Astrocyte (in vitro differentiated cells and primary cell): ENCODE results near the gene OVCA2. TPM values are rescaled to one million over a fixed set of nuclear protein-coding genes. Genes with fewer than 3 reads are reported as not detected.

Source experiments
- DNase-seq: peaks from one replicate; pipeline ENCODE4 v3.0.0-alpha.2; 2010; ENCODE audit warnings: low read depth
- FAIRE-seq: peaks from 2 replicates; lab custom pipeline; 2011; peaks lifted over from hg19 to GRCh38; lab: Jason Lieb, UNC
- H2AFZ ChIP-seq: 2 replicates; pipeline ENCODE4 v1.6.0; 2012; ENCODE audit warnings: low read depth, low read length, inconsistent platforms
- H3K27ac ChIP-seq: 2 replicates; pipeline ENCODE4 v1.5.1; 2011; ENCODE audit warnings: low read depth, low read length, inconsistent platforms
- H3K27me3 ChIP-seq: 2 replicates; pipeline ENCODE4 v1.6.0; 2011; ENCODE audit warnings: low read length, inconsistent platforms; ENCODE audit not compliant: insufficient read depth
- H3K36me3 ChIP-seq: 2 replicates; pipeline ENCODE4 v1.5.1; 2011; ENCODE audit warnings: low read length, inconsistent platforms; ENCODE audit not compliant: insufficient read depth
- H3K4me1 ChIP-seq: 2 replicates; pipeline ENCODE4 v1.5.1; 2011; ENCODE audit warnings: low read length, inconsistent platforms; ENCODE audit not compliant: insufficient read depth
- H3K4me2 ChIP-seq: 2 replicates; pipeline ENCODE4 v1.6.0; 2012; ENCODE audit warnings: low read length, inconsistent platforms
- H3K4me3 ChIP-seq: 2 replicates; pipeline ENCODE4 v1.5.1; 2011; ENCODE audit warnings: low read depth, mild to moderate bottlenecking, low read length, inconsistent platforms; ENCODE audit not compliant: insufficient read depth
- H3K79me2 ChIP-seq: 2 replicates; pipeline ENCODE4 v1.6.0; 2012; ENCODE audit warnings: mild to moderate bottlenecking, low read length, inconsistent platforms; ENCODE audit not compliant: insufficient read depth
- H3K9ac ChIP-seq: 2 replicates; pipeline ENCODE4 v1.6.0; 2012; ENCODE audit warnings: mild to moderate bottlenecking, low read length, inconsistent platforms
- H3K9me3 ChIP-seq: 2 replicates; pipeline ENCODE4 v1.5.1; 2012; ENCODE audit warnings: low read depth, mild to moderate bottlenecking, low read length, inconsistent platforms; ENCODE audit not compliant: insufficient read depth
- H4K20me1 ChIP-seq: 2 replicates; pipeline ENCODE4 v1.6.0; 2012; ENCODE audit warnings: low read length, inconsistent platforms; ENCODE audit not compliant: insufficient read depth
- H3K27ac Mint-ChIP-seq: one replicate; pipeline ENCODE4 v1.8.0; 2021; ENCODE audit warnings: mild to moderate bottlenecking, mixed read lengths; ENCODE audit not compliant: unreplicated experiment
- H3K27me3 Mint-ChIP-seq: one replicate; pipeline ENCODE4 v1.8.0; 2021; ENCODE audit warnings: low read depth, mixed read lengths; ENCODE audit not compliant: unreplicated experiment
- H3K36me3 Mint-ChIP-seq: one replicate; pipeline ENCODE4 v1.8.0; 2021; ENCODE audit warnings: low read depth, mixed read lengths; ENCODE audit not compliant: unreplicated experiment
- H3K4me1 Mint-ChIP-seq: one replicate; pipeline ENCODE4 v1.8.0; 2021; ENCODE audit warnings: low read depth, mixed read lengths; ENCODE audit not compliant: unreplicated experiment
- H3K4me3 Mint-ChIP-seq: one replicate; pipeline ENCODE4 v1.8.0; 2021; ENCODE audit warnings: mild to moderate bottlenecking, moderate library complexity, mixed read lengths; ENCODE audit not compliant: unreplicated experiment
- H3K9me3 Mint-ChIP-seq: one replicate; pipeline ENCODE4 v1.8.0; 2021; ENCODE audit warnings: mild to moderate bottlenecking, mixed read lengths; ENCODE audit not compliant: unreplicated experiment
- EZH2 ChIP-seq: IDR thresholded peaks from 2 replicates; pipeline ENCODE4 v1.6.1; 2012; ENCODE audit warnings: mild to moderate bottlenecking, low read length, inconsistent platforms; ENCODE audit not compliant: insufficient read depth
- total RNA-seq: library from RNA; stranded (reverse); gene quantifications from 2 replicates; pipeline ENCODE4 v1.2.1, GENCODE V29; 2021
- TF ChIP-seq, protein P1 (sequence below): IDR thresholded peaks from 2 replicates; pipeline ENCODE4 v1.5.1; 2011; ENCODE audit warnings: low read depth, mild to moderate bottlenecking, inconsistent platforms, low read length, moderate library complexity; ENCODE audit not compliant: insufficient read depth

The OVCA2 gene
- total RNA-seq, 1 donor from 2014 or later: 36.8 TPM

DNA sequence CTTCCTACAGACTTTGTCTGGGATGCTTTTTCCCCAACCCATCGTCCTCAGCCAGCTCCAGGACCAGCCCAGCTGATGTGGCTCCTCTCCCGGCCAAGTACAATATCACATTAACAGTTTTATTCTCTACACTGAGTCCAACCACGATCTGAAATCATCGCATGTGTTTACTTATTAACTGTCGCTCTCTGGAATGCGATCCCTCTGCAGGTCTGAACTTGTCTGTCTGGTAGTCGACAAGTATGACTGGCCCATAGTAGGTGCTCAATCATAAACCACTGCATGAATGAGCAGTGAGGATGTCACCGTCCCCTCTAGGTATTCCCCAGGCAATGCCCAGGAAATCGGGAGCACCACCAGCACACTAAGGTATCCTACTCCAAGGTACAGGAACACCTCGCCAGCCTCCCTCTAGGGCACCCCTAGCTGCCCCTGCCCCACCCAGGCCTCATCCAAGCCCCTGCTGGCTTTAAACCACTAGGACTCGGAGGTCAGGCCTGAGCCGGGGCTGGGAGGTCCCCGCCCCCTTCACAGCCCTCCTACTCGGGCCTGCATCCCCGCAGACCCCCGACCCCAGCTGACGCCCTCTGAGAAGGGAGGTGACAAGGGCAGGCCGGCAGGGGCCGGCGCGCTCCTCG lies 44.4 kb upstream of the OVCA2 start:
- Histone ChIP-seq H3K4me3 (no peak overlapping the region), H3K79me2 (no peaks in the 10 kb centered on the region), H3K9me3 (no peaks in the 10 kb centered on the region), H3K36me3 (no peaks in the 10 kb centered on the region), H3K9ac (no peak overlapping the region), H2AFZ (peak overlapping the region; percentile 37), H3K27ac (no peak overlapping the region), H3K4me1 (peaks cover 9% of the 10 kb centered on the region), H3K4me2 (no peak overlapping the region), H4K20me1 (no peaks in the 10 kb centered on the region), H3K27me3 (no peaks in the 10 kb centered on the region)
- Mint-ChIP-seq H3K9me3 (peaks cover 5% of the 10 kb centered on the region), H3K4me1 (peaks cover 15% of the 10 kb centered on the region), H3K27me3 (peaks cover 19% of the 10 kb centered on the region), H3K27ac (peak overlapping the region; percentile 82), H3K36me3 (no peaks in the 10 kb centered on the region), H3K4me3 (peak overlapping the region; percentile 41)
- TF ChIP-seq, protein P1, sequence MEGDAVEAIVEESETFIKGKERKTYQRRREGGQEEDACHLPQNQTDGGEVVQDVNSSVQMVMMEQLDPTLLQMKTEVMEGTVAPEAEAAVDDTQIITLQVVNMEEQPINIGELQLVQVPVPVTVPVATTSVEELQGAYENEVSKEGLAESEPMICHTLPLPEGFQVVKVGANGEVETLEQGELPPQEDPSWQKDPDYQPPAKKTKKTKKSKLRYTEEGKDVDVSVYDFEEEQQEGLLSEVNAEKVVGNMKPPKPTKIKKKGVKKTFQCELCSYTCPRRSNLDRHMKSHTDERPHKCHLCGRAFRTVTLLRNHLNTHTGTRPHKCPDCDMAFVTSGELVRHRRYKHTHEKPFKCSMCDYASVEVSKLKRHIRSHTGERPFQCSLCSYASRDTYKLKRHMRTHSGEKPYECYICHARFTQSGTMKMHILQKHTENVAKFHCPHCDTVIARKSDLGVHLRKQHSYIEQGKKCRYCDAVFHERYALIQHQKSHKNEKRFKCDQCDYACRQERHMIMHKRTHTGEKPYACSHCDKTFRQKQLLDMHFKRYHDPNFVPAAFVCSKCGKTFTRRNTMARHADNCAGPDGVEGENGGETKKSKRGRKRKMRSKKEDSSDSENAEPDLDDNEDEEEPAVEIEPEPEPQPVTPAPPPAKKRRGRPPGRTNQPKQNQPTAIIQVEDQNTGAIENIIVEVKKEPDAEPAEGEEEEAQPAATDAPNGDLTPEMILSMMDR: no peak
- no peak for TF ChIP-seq EZH2
- FAIRE-seq (no peak), DNase-seq (no peak)

DNA sequence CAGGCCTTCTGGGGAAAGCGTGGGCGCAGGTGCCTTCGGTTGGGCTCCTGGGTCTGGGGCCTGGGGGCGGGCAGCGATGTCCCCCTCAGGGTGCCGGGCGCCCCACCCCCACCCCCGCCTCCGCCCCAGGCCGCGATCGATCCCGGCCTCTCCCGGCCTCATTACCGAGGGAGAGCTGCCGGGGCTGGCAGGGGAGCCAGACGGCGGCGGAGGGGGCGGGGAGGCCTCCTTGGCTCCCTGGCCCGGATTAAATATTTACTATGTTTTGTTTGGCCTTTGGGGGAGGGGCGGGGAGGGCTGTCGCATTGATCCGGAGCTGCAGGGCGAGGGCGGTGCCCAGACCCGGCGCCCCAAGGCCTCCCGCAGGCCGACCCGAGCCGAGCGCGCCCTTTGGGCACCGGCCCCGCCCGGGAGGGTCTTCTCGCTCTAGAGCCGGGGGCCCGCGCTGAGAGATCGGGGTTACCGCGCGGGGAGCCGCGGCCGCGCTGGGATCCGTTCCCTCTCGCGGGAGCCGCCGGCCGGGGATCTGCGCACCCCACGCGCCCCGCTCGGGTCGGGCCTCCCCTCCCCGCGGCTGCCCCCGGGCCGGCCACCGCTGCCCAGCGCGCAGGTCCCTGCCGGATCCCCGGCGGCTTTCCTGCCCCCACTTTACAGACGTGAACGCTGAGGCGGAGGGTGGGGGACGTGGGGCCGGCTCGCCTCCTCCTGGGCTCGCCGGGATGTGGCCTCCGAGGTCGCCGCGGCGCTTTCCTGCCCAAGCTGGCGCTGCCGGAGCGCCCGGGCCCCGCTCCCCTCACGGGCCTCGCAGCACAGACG lies 43.7 kb upstream of the OVCA2 start:
- Histone ChIP-seq H3K4me2 (peak overlapping the region; percentile 75), H3K9me3 (no peaks in the 10 kb centered on the region), H3K9ac (no peak overlapping the region), H3K79me2 (no peaks in the 10 kb centered on the region), H3K27me3 (no peaks in the 10 kb centered on the region), H3K36me3 (no peaks in the 10 kb centered on the region), H4K20me1 (no peaks in the 10 kb centered on the region), H3K4me3 (peak overlapping the region; percentile 23), H2AFZ (peak overlapping the region; percentile 63), H3K27ac (no peak overlapping the region), H3K4me1 (peaks cover 9% of the 10 kb centered on the region)
- H3K9me3 Mint-ChIP-seq: peaks cover 5% of the 10 kb centered on the region
- no peak overlapping the region for H3K27ac Mint-ChIP-seq
- DNase-seq: no peak
- no peaks in the 10 kb centered on the region for H3K36me3 Mint-ChIP-seq
- TF ChIP-seq, protein P1: no peak
- peak; percentile 31 for TF ChIP-seq EZH2
- H3K27me3 Mint-ChIP-seq: peaks cover 16% of the 10 kb centered on the region
- H3K4me3 Mint-ChIP-seq: no peak overlapping the region
- H3K4me1 Mint-ChIP-seq: peaks cover 15% of the 10 kb centered on the region
- FAIRE-seq: no peak
